Ascending aorta (tissue), 2 donors: ENCODE results near the gene STX18. TPM values are rescaled to one million over a fixed set of nuclear protein-coding genes. Genes with fewer than 3 reads are reported as not detected.

Source experiments
- DNase-seq, 2 donors: peaks; one replicate each; pipeline ENCODE4 v3.0.0-alpha.2; 2019; ENCODE audit warnings: low spot score in 2 of 2
- H3K27ac ChIP-seq, 2 donors: fragments of 200-600 bp; sonication (generic); one replicate each; pipeline ENCODE4 v1.5.1; 2016 to 2017; ENCODE audit warnings: mild to moderate bottlenecking in 1 of 2
- H3K27me3 ChIP-seq: fragments of 200-600 bp; sonication (generic); one replicate; pipeline ENCODE4 v1.5.1; 2017
- H3K36me3 ChIP-seq, 2 donors: fragments of 200-600 bp; sonication (generic); one replicate each; pipeline ENCODE4 v1.5.1; 2016
- H3K4me1 ChIP-seq, 2 donors: fragments of 200-600 bp; sonication (generic); one replicate each; pipeline ENCODE4 v1.5.1; 2016 to 2017; ENCODE audit warnings: mild to moderate bottlenecking in 1 of 2
- H3K4me3 ChIP-seq, 2 donors: fragments of 200-600 bp; sonication (generic); one replicate each; pipeline ENCODE4 v1.5.1; 2016 to 2017; ENCODE audit warnings: mild to moderate bottlenecking in 1 of 2
- H3K9me3 ChIP-seq, 2 donors: fragments of 200-600 bp; sonication (generic); one replicate each; pipeline ENCODE4 v1.5.1; 2016
- CTCF ChIP-seq, 3 experiments: fragments of 200-600 bp in 2 of 3; fragments of 450-650 bp in 1 of 3; sonication (generic) in 2 of 3; IDR thresholded peaks; one replicate each; pipeline ENCODE4 v1.5.1; 2016 to 2019; ENCODE audit warnings: antibody characterized with exemption in 3 of 3, mild to moderate bottlenecking in 1 of 3, moderate library complexity in 1 of 3
- intact Hi-C: fragments of 100-400 bp; cut with DNase I; formaldehyde crosslinking; loops from one replicate; pipeline ENCODE4 v1.15.1; 2023
- total RNA-seq: library from RNA; depleted of rRNA; stranded (reverse); fragments of >200 nt; gene quantifications from one replicate; pipeline ENCODE4 v1.1.0, GENCODE V29; 2016

STX18 gene
- total RNA-seq, 1 donor from 2014 or later, result 28.2 TPM

DNA sequence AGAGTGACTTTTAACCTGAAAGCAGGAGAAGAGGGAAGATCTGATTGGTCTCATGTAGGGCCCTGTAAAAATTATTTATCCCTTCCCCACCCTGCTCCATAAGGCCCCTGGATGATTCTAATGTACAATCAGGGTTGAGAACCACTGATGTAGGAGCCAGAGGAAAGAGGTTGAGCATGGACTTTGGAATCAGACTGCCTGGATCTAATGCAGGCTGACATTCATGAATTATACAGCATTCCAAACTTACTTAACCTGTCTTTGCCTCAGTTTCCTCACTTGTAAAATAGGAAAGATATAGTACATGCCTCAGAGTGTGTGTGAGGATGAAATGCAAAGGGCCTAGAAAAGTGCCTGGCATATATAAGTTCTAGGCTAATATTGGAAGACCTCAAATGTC lies 47.0 kb downstream of the STX18 start:
- Histone ChIP-seq H3K27ac (no peak overlapping the region), H3K4me1 (no peaks in the 10 kb centered on the region), H3K9me3 (no peaks in the 10 kb centered on the region), H3K36me3 (no peaks in the 10 kb centered on the region), H3K27me3 (no peaks in the 10 kb centered on the region), H3K4me3 (no peak overlapping the region)
- no peak for TF ChIP-seq CTCF (IDR thresholded peaks at IDR 0.05)
- intact Hi-C loops, result no loop called here
- DNase-seq, result no peak

DNA sequence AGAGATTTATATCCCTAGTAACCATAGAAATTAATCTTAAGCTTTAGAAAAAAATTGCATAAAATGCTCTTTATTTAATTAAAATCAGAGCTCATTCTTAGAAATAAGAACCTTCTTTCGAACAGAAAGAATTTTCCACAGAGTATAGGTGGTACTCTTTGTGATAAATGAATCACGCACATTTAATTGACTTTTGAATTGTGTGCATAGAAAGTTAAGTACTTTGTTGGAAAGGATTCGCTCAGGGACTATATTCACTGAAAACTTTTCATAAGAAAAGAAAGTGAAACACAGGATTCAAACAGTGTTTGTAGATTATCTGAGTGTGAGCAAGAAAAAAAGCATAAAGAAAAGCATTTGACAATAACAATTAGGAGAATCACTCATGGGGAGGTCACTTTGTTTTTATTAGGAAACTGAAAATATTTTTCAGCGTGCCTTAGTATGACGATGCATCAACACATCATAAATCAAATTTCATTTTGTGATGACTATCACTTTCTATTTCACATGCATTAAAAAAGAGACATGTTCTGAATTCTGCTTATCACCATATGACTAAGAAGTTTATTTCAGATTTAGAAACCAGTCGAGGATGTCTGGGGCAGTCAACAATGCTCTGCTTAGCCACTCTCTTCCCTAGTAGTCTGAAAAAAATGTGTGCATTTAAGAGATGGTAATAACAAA lies 49.5 kb downstream of the STX18 start:
- no peak for TF ChIP-seq CTCF (IDR thresholded peaks at IDR 0.05)
- no peaks in the 10 kb centered on the region for H3K36me3 ChIP-seq
- no peaks in the 10 kb centered on the region for H3K4me1 ChIP-seq
- no peak overlapping the region for H3K4me3 ChIP-seq
- no peaks in the 10 kb centered on the region for H3K27me3 ChIP-seq
- no peak overlapping the region for H3K27ac ChIP-seq
- no peaks in the 10 kb centered on the region for H3K9me3 ChIP-seq
- no peak for DNase-seq
- intact Hi-C loops, result no loop called here

DNA sequence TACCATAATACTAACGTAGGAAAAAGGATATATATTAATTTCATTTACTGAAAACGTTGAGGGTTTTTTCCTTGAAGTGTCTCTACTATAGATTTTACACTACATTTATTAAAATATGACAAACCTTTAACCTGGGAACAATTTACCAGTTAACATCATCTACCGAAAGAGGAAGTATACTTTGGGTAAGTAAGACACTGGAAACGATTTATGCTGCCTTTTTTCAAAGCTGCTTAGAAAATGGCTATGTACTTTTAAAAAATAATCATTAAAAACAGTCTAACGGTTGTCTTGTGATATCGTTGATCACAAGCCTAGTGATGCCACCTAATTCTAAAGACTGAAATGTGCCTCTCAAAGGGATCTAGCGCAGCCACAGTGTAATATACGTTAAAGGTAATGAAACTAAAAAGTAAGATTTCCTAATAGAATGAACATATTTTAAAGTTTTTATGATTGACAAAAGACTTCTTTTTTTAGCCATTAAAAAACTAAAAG lies 50.4 kb downstream of the STX18 start:
- H3K27me3 ChIP-seq, result no peaks in the 10 kb centered on the region
- no peaks in the 10 kb centered on the region for H3K36me3 ChIP-seq
- no peaks in the 10 kb centered on the region for H3K4me1 ChIP-seq
- DNase-seq, result no peak
- intact Hi-C loops, result no loop called here
- no peak overlapping the region for H3K27ac ChIP-seq
- H3K9me3 ChIP-seq, result no peaks in the 10 kb centered on the region
- no peak for TF ChIP-seq CTCF (IDR thresholded peaks at IDR 0.05)
- H3K4me3 ChIP-seq, result no peak overlapping the region

- H3K9me3 ChIP-seq, result no peaks in the 10 kb centered on the region
- H3K27me3 ChIP-seq, result no peaks in the 10 kb centered on the region
- intact Hi-C loops, result no loop called here
- H3K4me3 ChIP-seq, result no peak overlapping the region
- DNase-seq, result no peak
- no peak overlapping the region for H3K27ac ChIP-seq
- H3K36me3 ChIP-seq, result no peaks in the 10 kb centered on the region
- H3K4me1 ChIP-seq, result no peaks in the 10 kb centered on the region
- TF ChIP-seq CTCF (IDR thresholded peaks at IDR 0.05), result no peak
These were observed 51.0 kb downstream of the STX18 start for GRCh38 chr4:4490816-4491215.

DNA sequence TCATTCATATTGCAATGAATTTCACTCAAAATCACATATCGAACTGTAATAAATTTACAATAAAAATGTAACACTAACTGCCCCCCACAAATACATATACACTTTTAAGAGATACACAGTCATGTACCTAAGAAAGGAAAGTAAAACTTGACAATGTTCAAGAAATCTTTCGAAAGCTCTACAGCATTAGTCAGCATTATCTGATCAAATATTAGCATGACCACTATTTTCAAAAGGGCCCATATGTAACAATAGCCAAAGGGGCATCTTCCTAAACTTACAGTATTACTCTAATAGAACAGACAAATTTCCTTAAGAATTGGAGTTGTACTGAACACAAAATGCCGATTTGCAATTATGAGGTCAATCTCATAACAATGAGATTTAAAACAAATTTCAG lies 51.8 kb downstream of the STX18 start:
- H3K36me3 ChIP-seq, result no peaks in the 10 kb centered on the region
- H3K27ac ChIP-seq, result no peak overlapping the region
- DNase-seq, result no peak
- H3K27me3 ChIP-seq, result no peaks in the 10 kb centered on the region
- H3K4me1 ChIP-seq, result no peaks in the 10 kb centered on the region
- no peak for TF ChIP-seq CTCF (IDR thresholded peaks at IDR 0.05)
- intact Hi-C loops, result no loop called here
- no peaks in the 10 kb centered on the region for H3K9me3 ChIP-seq
- H3K4me3 ChIP-seq, result no peak overlapping the region
